A549 (cell line): ENCODE measurements around the gene MRPL4. TPM values are rescaled to one million over a fixed set of nuclear protein-coding genes. Genes with fewer than 3 reads are reported as not detected.

Experiments
- BCL3 ChIP-seq: fragments of >200 bp; sonication (Bioruptor Twin); formaldehyde crosslinking; IDR thresholded peaks from 3 replicates; pipeline ENCODE4 v1.6.1; 2016
- CBX2 ChIP-seq: fragments of 200-600 bp; sonication (generic); IDR thresholded peaks from 2 replicates; pipeline ENCODE4 v1.6.1; 2016; ENCODE audit warnings: low read depth, mild to moderate bottlenecking, borderline replicate concordance
- CBX8 ChIP-seq: fragments of 200-600 bp; sonication (generic); IDR thresholded peaks from 2 replicates; pipeline ENCODE4 v1.6.1; 2016
- CEBPB ChIP-seq, 2 experiments: fragments of >200 bp in 1 of 2; sonication (Bioruptor Twin) in 1 of 2; formaldehyde crosslinking in 1 of 2; IDR thresholded peaks; 2 replicates each; pipeline ENCODE4 v1.6.1; 2012 to 2016
- CTCF ChIP-seq: fragments of >200 bp; sonication (Bioruptor Twin); formaldehyde crosslinking; IDR thresholded peaks from 3 replicates; pipeline ENCODE4 v1.5.1; 2016
- E2F6 ChIP-seq: IDR thresholded peaks from 2 replicates; pipeline ENCODE4 v1.6.1; 2012; ENCODE audit warnings: low read depth, borderline replicate concordance
- ELK1 ChIP-seq: fragments of 150-350 bp; IDR thresholded peaks from 2 replicates; pipeline ENCODE4 v1.6.1; 2014; ENCODE audit warnings: low read depth, mild to moderate bottlenecking, low read length
- FOSB ChIP-seq: fragments of 250-450 bp; sonication (Bioruptor Pico); IDR thresholded peaks from 2 replicates; pipeline ENCODE4 v1.5.0; 2020; ENCODE audit warnings: mild to moderate bottlenecking, moderate library complexity
- FOSL2 ChIP-seq, 2 experiments: fragments of 450-650 bp in 1 of 2; fragments of >200 bp in 1 of 2; sonication (Bioruptor Twin) in 1 of 2; formaldehyde crosslinking; IDR thresholded peaks; 2 replicates each; pipeline versions ENCODE4 v1.5.0 to v1.6.1; 2016 to 2020; ENCODE audit warnings: mild to moderate bottlenecking in 1 of 2, moderate library complexity in 1 of 2
- HES2 ChIP-seq: fragments of >200 bp; sonication (Bioruptor Twin); formaldehyde crosslinking; IDR thresholded peaks from 2 replicates; pipeline ENCODE4 v1.6.1; 2016
- HOXA7 ChIP-seq: fragments of 250-450 bp; sonication (Bioruptor Pico); IDR thresholded peaks from 2 replicates; pipeline ENCODE4 v1.5.0; 2020; ENCODE audit warnings: mild to moderate bottlenecking, moderate library complexity
- KDM1A ChIP-seq: fragments of 200-600 bp; sonication (generic); IDR thresholded peaks from 2 replicates; pipeline ENCODE4 v1.6.1; 2016; ENCODE audit warnings: low read depth, mild to moderate bottlenecking
- KDM5A ChIP-seq: fragments of 200-600 bp; sonication (generic); IDR thresholded peaks from 2 replicates; pipeline ENCODE4 v1.6.1; 2016; ENCODE audit warnings: antibody characterized with exemption, mild to moderate bottlenecking
- MAZ ChIP-seq: fragments of 150-350 bp; IDR thresholded peaks from 2 replicates; pipeline ENCODE4 v1.6.1; 2014; ENCODE audit warnings: antibody characterized with exemption, low read depth, low read length, borderline replicate concordance
- MYC ChIP-seq: IDR thresholded peaks from 2 replicates; pipeline ENCODE4 v1.6.1; 2012; ENCODE audit warnings: mild to moderate bottlenecking, inconsistent platforms, low read length, improper control_type of control experiment, borderline replicate concordance
- NPAS2 ChIP-seq: fragments of 250-450 bp; sonication (Bioruptor Pico); IDR thresholded peaks from 2 replicates; pipeline ENCODE4 v1.8.0; 2022; ENCODE audit warnings: mild to moderate bottlenecking, moderate library complexity, borderline replicate concordance
- NR3C1 ChIP-seq: fragments of >200 bp; sonication (Bioruptor Twin); formaldehyde crosslinking; IDR thresholded peaks from 3 replicates; pipeline ENCODE4 v1.6.1; 2017
- PHF8 ChIP-seq: fragments of 200-600 bp; sonication (generic); IDR thresholded peaks from 2 replicates; pipeline ENCODE4 v1.6.1; 2016; ENCODE audit warnings: low read depth, mild to moderate bottlenecking, antibody characterized with exemption, moderate library complexity, borderline replicate concordance
- POLR2AphosphoS2 ChIP-seq: conservative IDR thresholded peaks from 2 replicates; pipeline ENCODE4 v1.6.1; 2012; ENCODE audit warnings: low read length, improper control_type of control experiment, inconsistent platforms
- RAD21 ChIP-seq, 2 experiments: fragments of >200 bp in 1 of 2; sonication (Bioruptor Twin) in 1 of 2; formaldehyde crosslinking in 1 of 2; IDR thresholded peaks in 1 of 2; conservative IDR thresholded peaks in 1 of 2; 2 replicates in 1 of 2; 3 replicates in 1 of 2; pipeline ENCODE4 v1.6.1; 2012 to 2018; ENCODE audit warnings: inconsistent platforms in 1 of 2
- RCOR1 ChIP-seq: fragments of 150-350 bp; IDR thresholded peaks from 2 replicates; pipeline ENCODE4 v1.6.1; 2014; ENCODE audit warnings: antibody characterized with exemption, low read length, low read depth
- SMC3 ChIP-seq: fragments of >200 bp; sonication (Bioruptor Twin); formaldehyde crosslinking; IDR thresholded peaks from 3 replicates; pipeline ENCODE4 v1.6.1; 2018; ENCODE audit warnings: inconsistent platforms
- TFCP2L1 ChIP-seq: fragments of 250-450 bp; sonication (Bioruptor Pico); IDR thresholded peaks from 2 replicates; pipeline ENCODE4 v1.5.0; 2021; ENCODE audit warnings: mild to moderate bottlenecking
- TP53 ChIP-seq: fragments of 250-450 bp; sonication (Bioruptor Pico); IDR thresholded peaks from 2 replicates; pipeline ENCODE4 v1.5.0; 2021; ENCODE audit warnings: mild to moderate bottlenecking, moderate library complexity
- polyA plus RNA-seq, 4 experiments: library from polyadenylated mRNA; depleted of rRNA in 3 of 4; stranded (reverse); fragments of >200 nt; fragmentation: RNase III in 1 of 4; extraction: RNeasy Plus Mini Kit Qiagen cat#74134 plus additional on column Dnase treatment in 1 of 4; gene quantifications; 2 replicates in 3 of 4; 3 replicates in 1 of 4; pipeline ENCODE4 v1.2.3, GENCODE V29; 2011 to 2017

MRPL4 gene
- polyA plus RNA-seq, 2 of the 4 experiments (the other 2 are of a cell fraction): 26.4 to 52.2 TPM

- TF ChIP-seq KDM5A (peak; percentile 82), POLR2AphosphoS2 (no peak), TFCP2L1 (CRISPR knock-in tag) (no peak), TP53 (no peak), KDM1A (no peak), CBX2 (no peak), FOSB (CRISPR knock-in tag) (no peak), MYC (no peak; the same call in 1 of the 2 replicates), MAZ (no peak), PHF8 (peak; percentile 76; the same call in 1 of the 2 replicates), CBX8 (no peak), ELK1 (no peak), E2F6 (peak; percentile 62), RCOR1 (no peak), NPAS2 (CRISPR knock-in tag) (no peak), SMC3 (no peak), HES2 (no peak), CTCF (no peak), FOSL2 (IDR thresholded peaks at IDR 0.05) (no peak), FOSL2 (CRISPR knock-in tag; IDR thresholded peaks at IDR 0.05) (peak; percentile 65), HOXA7 (CRISPR knock-in tag) (no peak), CEBPB (IDR thresholded peaks at IDR 0.05) (no peak), NR3C1 (no peak), RAD21 (conservative IDR thresholded peaks at IDR 0.05 in 1 of 2, IDR thresholded peaks at IDR 0.05 in 1 of 2) (no peak), BCL3 (0 out of 3 replicates have a peak, but pooled peaks have one; percentile 52)
Observed at GRCh38 chr19:10251792-10252694, at the start of gene MRPL4 (continued).
